ENCODE data around the gene MUTYH. TPM values are rescaled to one million over a fixed set of nuclear protein-coding genes. Genes with fewer than 3 reads are reported as not detected.

The MUTYH gene
- total and polyA plus RNA-seq, 9 of the 15 experiments (the other 6 are each of a cell fraction or from before 2014, with no cell fraction given), result 3.4 to 53.5 (median 29.0) TPM

DNA sequence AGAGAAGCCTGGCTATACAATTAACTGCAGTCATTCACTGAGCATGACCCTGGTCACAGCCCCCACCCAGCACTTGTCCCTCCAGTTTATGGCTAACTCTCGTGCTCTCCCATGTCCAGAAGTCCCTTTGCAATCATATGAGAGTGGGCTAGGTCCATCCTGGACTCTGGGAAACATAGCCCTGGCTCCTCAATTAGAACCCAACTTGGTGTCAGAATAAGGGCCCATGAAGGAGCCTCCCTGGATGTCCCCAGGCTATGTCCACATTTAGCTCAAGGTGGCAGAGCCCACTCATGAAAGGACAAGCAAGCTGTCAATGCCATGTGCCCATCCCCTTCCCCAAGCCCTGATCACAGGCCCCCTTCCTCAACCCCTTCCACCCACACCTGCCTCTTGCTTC is 40.9 kb downstream of the MUTYH start:
- H3K79me2 ChIP-seq (ENCODE audit: control insufficient read depth, insufficient read depth, low read length), result peaks cover 6% of the 10 kb centered on the region; the same call in 2 of the 3 replicates
- TF ChIP-seq MEIS2 (IDR thresholded peaks at IDR 0.05; ENCODE audit: partially characterized antibody) (no peak), KDM5B (IDR thresholded peaks at IDR 0.05; ENCODE audit: insufficient replicate concordance, low read depth, low read length) (no peak), U2AF1 (optimal IDR thresholded peaks at IDR 0.05; ENCODE audit: low read depth, low read length) (no peak), NEUROD1 (IDR thresholded peaks at IDR 0.05; ENCODE audit: borderline replicate concordance, low read depth, low read length, partially characterized antibody) (no peak), OTX1 (CRISPR knock-in tag; IDR thresholded peaks at IDR 0.05) (no peak)
- TF ChIP-seq, protein P1, sequence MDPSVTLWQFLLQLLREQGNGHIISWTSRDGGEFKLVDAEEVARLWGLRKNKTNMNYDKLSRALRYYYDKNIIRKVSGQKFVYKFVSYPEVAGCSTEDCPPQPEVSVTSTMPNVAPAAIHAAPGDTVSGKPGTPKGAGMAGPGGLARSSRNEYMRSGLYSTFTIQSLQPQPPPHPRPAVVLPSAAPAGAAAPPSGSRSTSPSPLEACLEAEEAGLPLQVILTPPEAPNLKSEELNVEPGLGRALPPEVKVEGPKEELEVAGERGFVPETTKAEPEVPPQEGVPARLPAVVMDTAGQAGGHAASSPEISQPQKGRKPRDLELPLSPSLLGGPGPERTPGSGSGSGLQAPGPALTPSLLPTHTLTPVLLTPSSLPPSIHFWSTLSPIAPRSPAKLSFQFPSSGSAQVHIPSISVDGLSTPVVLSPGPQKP (CRISPR knock-in tag; IDR thresholded peaks at IDR 0.05), result no peak
- TF ChIP-seq, protein P2, sequence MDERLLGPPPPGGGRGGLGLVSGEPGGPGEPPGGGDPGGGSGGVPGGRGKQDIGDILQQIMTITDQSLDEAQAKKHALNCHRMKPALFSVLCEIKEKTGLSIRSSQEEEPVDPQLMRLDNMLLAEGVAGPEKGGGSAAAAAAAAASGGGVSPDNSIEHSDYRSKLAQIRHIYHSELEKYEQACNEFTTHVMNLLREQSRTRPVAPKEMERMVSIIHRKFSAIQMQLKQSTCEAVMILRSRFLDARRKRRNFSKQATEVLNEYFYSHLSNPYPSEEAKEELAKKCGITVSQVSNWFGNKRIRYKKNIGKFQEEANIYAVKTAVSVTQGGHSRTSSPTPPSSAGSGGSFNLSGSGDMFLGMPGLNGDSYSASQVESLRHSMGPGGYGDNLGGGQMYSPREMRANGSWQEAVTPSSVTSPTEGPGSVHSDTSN (CRISPR knock-in tag; IDR thresholded peaks at IDR 0.05; ENCODE audit: low read depth), result no peak
- TF ChIP-seq, protein P2 (tag; conservative IDR thresholded peaks at IDR 0.05; ENCODE audit: low read depth), result no peak
- TF ChIP-seq, protein P3, sequence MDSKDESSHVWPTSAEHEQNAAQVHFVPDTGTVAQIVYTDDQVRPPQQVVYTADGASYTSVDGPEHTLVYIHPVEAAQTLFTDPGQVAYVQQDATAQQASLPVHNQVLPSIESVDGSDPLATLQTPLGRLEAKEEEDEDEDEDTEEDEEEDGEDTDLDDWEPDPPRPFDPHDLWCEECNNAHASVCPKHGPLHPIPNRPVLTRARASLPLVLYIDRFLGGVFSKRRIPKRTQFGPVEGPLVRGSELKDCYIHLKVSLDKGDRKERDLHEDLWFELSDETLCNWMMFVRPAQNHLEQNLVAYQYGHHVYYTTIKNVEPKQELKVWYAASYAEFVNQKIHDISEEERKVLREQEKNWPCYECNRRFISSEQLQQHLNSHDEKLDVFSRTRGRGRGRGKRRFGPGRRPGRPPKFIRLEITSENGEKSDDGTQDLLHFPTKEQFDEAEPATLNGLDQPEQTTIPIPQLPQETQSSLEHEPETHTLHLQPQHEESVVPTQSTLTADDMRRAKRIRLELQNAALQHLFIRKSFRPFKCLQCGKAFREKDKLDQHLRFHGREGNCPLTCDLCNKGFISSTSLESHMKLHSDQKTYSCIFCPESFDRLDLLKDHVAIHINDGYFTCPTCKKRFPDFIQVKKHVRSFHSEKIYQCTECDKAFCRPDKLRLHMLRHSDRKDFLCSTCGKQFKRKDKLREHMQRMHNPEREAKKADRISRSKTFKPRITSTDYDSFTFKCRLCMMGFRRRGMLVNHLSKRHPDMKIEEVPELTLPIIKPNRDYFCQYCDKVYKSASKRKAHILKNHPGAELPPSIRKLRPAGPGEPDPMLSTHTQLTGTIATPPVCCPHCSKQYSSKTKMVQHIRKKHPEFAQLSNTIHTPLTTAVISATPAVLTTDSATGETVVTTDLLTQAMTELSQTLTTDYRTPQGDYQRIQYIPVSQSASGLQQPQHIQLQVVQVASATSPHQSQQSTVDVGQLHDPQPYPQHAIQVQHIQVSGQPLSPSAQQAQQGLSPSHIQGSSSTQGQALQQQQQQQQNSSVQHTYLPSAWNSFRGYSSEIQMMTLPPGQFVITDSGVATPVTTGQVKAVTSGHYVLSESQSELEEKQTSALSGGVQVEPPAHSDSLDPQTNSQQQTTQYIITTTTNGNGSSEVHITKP (IDR thresholded peaks at IDR 0.05; ENCODE audit: partially characterized antibody), result no peak
- H3K9me3 ChIP-seq (replicated peaks; ENCODE audit: control insufficient read depth, insufficient read depth, low read depth, low read length), result no peaks in the 10 kb centered on the region

More for the DNA sequence above, 40.9 kb downstream of the MUTYH start:
- H3K4me3 ChIP-seq, result no peak overlapping the region
- ChIA-PET POLR2A (interaction anchor here (0.5 to 4.1 kb wide), 10 partner anchors 8 to 511 kb away, joined by 3 to 44 read pairs (median 3); partner anchors contain the start of genes BEST4, HECTD3 and UROD), CTCF (ENCODE audit: low intra/inter-chr PET ratio) (interaction anchor here (1.9 to 5.3 kb wide), 3 partner anchors 281 to 463 kb away, joined by 4 to 58 read pairs (median 9); no protein-coding TSS in a partner anchor)
- H4K20me1 ChIP-seq (replicated peaks; ENCODE audit: control insufficient read depth, insufficient read depth, low read length), result no peaks in the 10 kb centered on the region
- no peak for ATAC-seq
- no peak overlapping the region for H3K27ac ChIP-seq (ENCODE audit: extremely low read depth, low read depth, low read length)
- H3K27me3 ChIP-seq (ENCODE audit: control insufficient read depth in 2 of 2, insufficient read depth in 2 of 2, low read length in 2 of 2), result no peaks in the 10 kb centered on the region
- H3K4me2 ChIP-seq (ENCODE audit: insufficient read depth, low read length), result no peak overlapping the region
- no TSS peak for BruUV-seq (replicated peaks)
- H2AFZ ChIP-seq (ENCODE audit: low read depth, low read length), result no peak overlapping the region
- in situ Hi-C loops (cut with MboI) (no loop called here), intact Hi-C loops (cut with micrococcal nuclease) (no loop called here)
- DNase-seq (ENCODE audit: extremely low read depth in 1 of 4, low spot score in 3 of 4), result no peak
- H3K9ac ChIP-seq (ENCODE audit: insufficient read depth in 1 of 2, low read depth in 2 of 2, low read length in 2 of 2), result no peak overlapping the region
- FAIRE-seq, result no peak
- no peaks in the 10 kb centered on the region for H3K9me1 ChIP-seq (ENCODE audit: control insufficient read depth, insufficient read depth, low read length)
- peaks cover 16 to 20% of the 10 kb centered on the region in 2 experiments; a peak in 4 of 5 replicates for H3K4me1 ChIP-seq (replicated peaks in 1 of 2; ENCODE audit: control insufficient read depth in 2 of 2, insufficient read depth in 2 of 2, low read length in 2 of 2)
- H3K36me3 ChIP-seq (ENCODE audit: control insufficient read depth, insufficient read depth, low read length), result no peaks in the 10 kb centered on the region
- WGBS (ENCODE audit: insufficient coverage, low coverage, missing lambda C conversion rate), result 18% methylated on average over 1 of the region's 1 CpG

Data from K562 (cell line).